Peyer's patch (tissue), 4 donors: ENCODE results near the gene DHCR24. TPM values are rescaled to one million over a fixed set of nuclear protein-coding genes. Genes with fewer than 3 reads are reported as not detected.
"Not testable (repeated sequence)": the region's sequence is repeated elsewhere in the genome, so short reads cannot be mapped to it uniquely, and the experiment has no call there.

Experiments used
- DNase-seq, 3 donors: peaks; one replicate each; pipeline ENCODE4 v3.0.0-alpha.2; 2017 to 2019
- H3K27ac ChIP-seq, 4 donors: fragments of 200-600 bp; sonication (generic); one replicate each; pipeline ENCODE4 v1.5.1; 2016 to 2019
- H3K27me3 ChIP-seq, 2 donors: fragments of 200-600 bp; sonication (generic); one replicate each; pipeline ENCODE4 v1.5.1; 2019
- H3K36me3 ChIP-seq, 3 donors: fragments of 200-600 bp; sonication (generic); one replicate each; pipeline ENCODE4 v1.5.1; 2016 to 2019
- H3K4me1 ChIP-seq, 4 donors: fragments of 200-600 bp; sonication (generic); one replicate each; pipeline ENCODE4 v1.5.1; 2016 to 2019
- H3K4me3 ChIP-seq, 4 donors: fragments of 200-600 bp; sonication (generic); 1 replicate in 3 of 4; 2 replicates in 1 of 4; pipeline ENCODE4 v1.5.1; 2016 to 2019; ENCODE audit warnings: mild to moderate bottlenecking in 1 of 4
- H3K9me3 ChIP-seq, 4 donors: fragments of 200-600 bp; sonication (generic); one replicate each; pipeline ENCODE4 v1.5.1; 2016 to 2019; ENCODE audit warnings: mild to moderate bottlenecking in 1 of 4
- CTCF ChIP-seq, 6 experiments: fragments of 450-650 bp in 4 of 6; fragments of 200-600 bp in 2 of 6; sonication (generic) in 1 of 6; IDR thresholded peaks; one replicate each; pipeline ENCODE4 v1.5.1; 2017 to 2019; ENCODE audit warnings: antibody characterized with exemption in 6 of 6, mild to moderate bottlenecking in 3 of 6, moderate library complexity in 1 of 6
- POLR2A ChIP-seq, 2 donors: fragments of 450-650 bp; IDR thresholded peaks; one replicate each; pipeline ENCODE4 v1.5.1; 2017; ENCODE audit warnings: antibody characterized with exemption in 2 of 2, mild to moderate bottlenecking in 2 of 2, moderate library complexity in 2 of 2
- total RNA-seq, 4 donors: library from RNA; depleted of rRNA; stranded (reverse); fragments of >200 nt; gene quantifications; one replicate each; pipeline ENCODE4 v1.1.0, GENCODE V29; 2016

The DHCR24 gene
- total RNA-seq, 4 donors from 2014 or later, result 15.7 to 119 (median 110) TPM

- no peak for DNase-seq
- Histone ChIP-seq H3K36me3 (no peaks in the 10 kb centered on the region), H3K4me1 (no peaks in the 10 kb centered on the region), H3K27me3 (no peaks in the 10 kb centered on the region), H3K27ac (no peak overlapping the region), H3K9me3 (no peaks in the 10 kb centered on the region), H3K4me3 (no peak overlapping the region)
- TF ChIP-seq CTCF (IDR thresholded peaks at IDR 0.05), result no peak
These were observed 32.7 kb upstream of the DHCR24 start for GRCh38 chr1:54919367-54920359.

GRCh38 chr1:54911076-54911475, 24.1 kb upstream of the DHCR24 start:
- not testable (repeated sequence) for H3K4me3 ChIP-seq, H3K36me3 ChIP-seq, DNase-seq, H3K4me1 ChIP-seq, H3K9me3 ChIP-seq, H3K27me3 ChIP-seq, H3K27ac ChIP-seq

GRCh38 chr1:54906586-54906985, 19.6 kb upstream of the DHCR24 start:
- H3K9me3 ChIP-seq, result no peaks in the 10 kb centered on the region
- H3K4me1 ChIP-seq, result no peaks in the 10 kb centered on the region
- no peaks in the 10 kb centered on the region for H3K36me3 ChIP-seq
- H3K4me3 ChIP-seq, result no peak overlapping the region
- TF ChIP-seq POLR2A (IDR thresholded peaks at IDR 0.05) (no peak), CTCF (IDR thresholded peaks at IDR 0.05) (no peak)
- no peak overlapping the region for H3K27ac ChIP-seq
- no peak for DNase-seq
- no peaks in the 10 kb centered on the region for H3K27me3 ChIP-seq

- Histone ChIP-seq H3K27ac (no peak overlapping the region), H3K27me3 (no peaks in the 10 kb centered on the region), H3K4me3 (no peak overlapping the region), H3K4me1 (no peaks in the 10 kb centered on the region), H3K9me3 (no peaks in the 10 kb centered on the region), H3K36me3 (no peaks in the 10 kb centered on the region)
- DNase-seq, result no peak
- TF ChIP-seq POLR2A (IDR thresholded peaks at IDR 0.05) (no peak), CTCF (IDR thresholded peaks at IDR 0.05) (no peak)
These were observed 17.6 kb upstream of the DHCR24 start for GRCh38 chr1:54904476-54905048.

GRCh38 chr1:54894271-54894670, 7.3 kb upstream of the DHCR24 start:
- Histone ChIP-seq H3K4me1 (no peaks in the 10 kb centered on the region), H3K36me3 (no peaks in the 10 kb centered on the region), H3K4me3 (no peak overlapping the region), H3K9me3 (no peaks in the 10 kb centered on the region), H3K27ac (no peak overlapping the region), H3K27me3 (no peaks in the 10 kb centered on the region)
- TF ChIP-seq CTCF (IDR thresholded peaks at IDR 0.05) (no peak), POLR2A (IDR thresholded peaks at IDR 0.05) (no peak)
- no peak for DNase-seq

- no peak for TF ChIP-seq CTCF (IDR thresholded peaks at IDR 0.05)
- TF ChIP-seq POLR2A (IDR thresholded peaks at IDR 0.05), result no peak
- no peaks in the 10 kb centered on the region for H3K36me3 ChIP-seq
- H3K9me3 ChIP-seq, result no peaks in the 10 kb centered on the region
- peaks cover 0 to 3% (median 0%) of the 10 kb centered on the region in 4 donors for H3K4me1 ChIP-seq
- no peak overlapping the region for H3K27ac ChIP-seq
- H3K27me3 ChIP-seq, result no peaks in the 10 kb centered on the region
- no peak for DNase-seq
- H3K4me3 ChIP-seq, result no peak overlapping the region
These were observed 5.6 kb upstream of the DHCR24 start for GRCh38 chr1:54892586-54892985.
